Astrocyte (in vitro differentiated cells and primary cell): ENCODE results near the gene SRBD1. TPM values are rescaled to one million over a fixed set of nuclear protein-coding genes. Genes with fewer than 3 reads are reported as not detected.

Experiments used
- DNase-seq: peaks from one replicate; pipeline ENCODE4 v3.0.0-alpha.2; 2010; ENCODE audit warnings: low read depth
- FAIRE-seq: peaks from 2 replicates; lab custom pipeline; 2011; peaks lifted over from hg19 to GRCh38; lab: Jason Lieb, UNC
- H2AFZ ChIP-seq: 2 replicates; pipeline ENCODE4 v1.6.0; 2012; ENCODE audit warnings: low read depth, low read length, inconsistent platforms
- H3K27ac ChIP-seq: 2 replicates; pipeline ENCODE4 v1.5.1; 2011; ENCODE audit warnings: low read depth, low read length, inconsistent platforms
- H3K27me3 ChIP-seq: 2 replicates; pipeline ENCODE4 v1.6.0; 2011; ENCODE audit warnings: low read length, inconsistent platforms; ENCODE audit not compliant: insufficient read depth
- H3K36me3 ChIP-seq: 2 replicates; pipeline ENCODE4 v1.5.1; 2011; ENCODE audit warnings: low read length, inconsistent platforms; ENCODE audit not compliant: insufficient read depth
- H3K4me1 ChIP-seq: 2 replicates; pipeline ENCODE4 v1.5.1; 2011; ENCODE audit warnings: low read length, inconsistent platforms; ENCODE audit not compliant: insufficient read depth
- H3K4me2 ChIP-seq: 2 replicates; pipeline ENCODE4 v1.6.0; 2012; ENCODE audit warnings: low read length, inconsistent platforms
- H3K4me3 ChIP-seq: 2 replicates; pipeline ENCODE4 v1.5.1; 2011; ENCODE audit warnings: low read depth, mild to moderate bottlenecking, low read length, inconsistent platforms; ENCODE audit not compliant: insufficient read depth
- H3K79me2 ChIP-seq: 2 replicates; pipeline ENCODE4 v1.6.0; 2012; ENCODE audit warnings: mild to moderate bottlenecking, low read length, inconsistent platforms; ENCODE audit not compliant: insufficient read depth
- H3K9ac ChIP-seq: 2 replicates; pipeline ENCODE4 v1.6.0; 2012; ENCODE audit warnings: mild to moderate bottlenecking, low read length, inconsistent platforms
- H3K9me3 ChIP-seq: 2 replicates; pipeline ENCODE4 v1.5.1; 2012; ENCODE audit warnings: low read depth, mild to moderate bottlenecking, low read length, inconsistent platforms; ENCODE audit not compliant: insufficient read depth
- H4K20me1 ChIP-seq: 2 replicates; pipeline ENCODE4 v1.6.0; 2012; ENCODE audit warnings: low read length, inconsistent platforms; ENCODE audit not compliant: insufficient read depth
- H3K27ac Mint-ChIP-seq: one replicate; pipeline ENCODE4 v1.8.0; 2021; ENCODE audit warnings: mild to moderate bottlenecking, mixed read lengths; ENCODE audit not compliant: unreplicated experiment
- H3K27me3 Mint-ChIP-seq: one replicate; pipeline ENCODE4 v1.8.0; 2021; ENCODE audit warnings: low read depth, mixed read lengths; ENCODE audit not compliant: unreplicated experiment
- H3K36me3 Mint-ChIP-seq: one replicate; pipeline ENCODE4 v1.8.0; 2021; ENCODE audit warnings: low read depth, mixed read lengths; ENCODE audit not compliant: unreplicated experiment
- H3K4me1 Mint-ChIP-seq: one replicate; pipeline ENCODE4 v1.8.0; 2021; ENCODE audit warnings: low read depth, mixed read lengths; ENCODE audit not compliant: unreplicated experiment
- H3K4me3 Mint-ChIP-seq: one replicate; pipeline ENCODE4 v1.8.0; 2021; ENCODE audit warnings: mild to moderate bottlenecking, moderate library complexity, mixed read lengths; ENCODE audit not compliant: unreplicated experiment
- H3K9me3 Mint-ChIP-seq: one replicate; pipeline ENCODE4 v1.8.0; 2021; ENCODE audit warnings: mild to moderate bottlenecking, mixed read lengths; ENCODE audit not compliant: unreplicated experiment
- EZH2 ChIP-seq: IDR thresholded peaks from 2 replicates; pipeline ENCODE4 v1.6.1; 2012; ENCODE audit warnings: mild to moderate bottlenecking, low read length, inconsistent platforms; ENCODE audit not compliant: insufficient read depth
- total RNA-seq: library from RNA; stranded (reverse); gene quantifications from 2 replicates; pipeline ENCODE4 v1.2.1, GENCODE V29; 2021
- TF ChIP-seq, protein P1 (sequence below): IDR thresholded peaks from 2 replicates; pipeline ENCODE4 v1.5.1; 2011; ENCODE audit warnings: low read depth, mild to moderate bottlenecking, inconsistent platforms, low read length, moderate library complexity; ENCODE audit not compliant: insufficient read depth

Gene SRBD1
- total RNA-seq, 1 donor from 2014 or later, result 9.3 TPM

DNA sequence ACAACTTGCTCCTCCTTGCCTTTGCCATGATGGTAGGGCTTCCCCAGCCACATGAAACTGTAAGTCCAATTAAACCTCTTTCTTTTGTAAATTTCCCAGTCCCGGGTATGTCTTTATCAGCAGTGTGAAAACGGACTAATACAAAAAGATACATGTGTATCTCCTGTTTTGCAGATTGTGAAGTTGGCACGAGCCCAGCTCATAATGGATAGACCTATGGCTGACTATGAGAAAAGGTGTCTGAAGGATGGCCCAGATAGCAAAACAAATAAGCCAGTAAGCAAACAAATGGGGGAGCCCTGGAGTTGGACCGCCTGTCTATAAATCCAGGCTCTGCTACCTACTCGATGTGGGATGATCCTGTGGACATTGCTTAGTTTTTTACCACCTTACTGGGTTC lies 24.9 kb upstream of the SRBD1 start:
- Histone ChIP-seq H3K9ac (no peak overlapping the region), H3K27me3 (peaks cover 49% of the 10 kb centered on the region), H3K4me2 (no peak overlapping the region), H2AFZ (no peak overlapping the region), H3K4me3 (no peak overlapping the region), H3K79me2 (no peaks in the 10 kb centered on the region), H4K20me1 (no peaks in the 10 kb centered on the region), H3K9me3 (no peaks in the 10 kb centered on the region), H3K36me3 (no peaks in the 10 kb centered on the region), H3K27ac (no peak overlapping the region), H3K4me1 (peaks cover 6% of the 10 kb centered on the region)
- DNase-seq, result no peak
- H3K36me3 Mint-ChIP-seq, result peaks cover 3% of the 10 kb centered on the region
- no peak overlapping the region for H3K4me3 Mint-ChIP-seq
- H3K27me3 Mint-ChIP-seq, result peaks cover 52% of the 10 kb centered on the region
- H3K9me3 Mint-ChIP-seq, result peaks cover 2% of the 10 kb centered on the region
- peaks cover 7% of the 10 kb centered on the region for H3K4me1 Mint-ChIP-seq
- no peak for FAIRE-seq
- no peak overlapping the region for H3K27ac Mint-ChIP-seq
- no peak for TF ChIP-seq EZH2
- TF ChIP-seq, protein P1, sequence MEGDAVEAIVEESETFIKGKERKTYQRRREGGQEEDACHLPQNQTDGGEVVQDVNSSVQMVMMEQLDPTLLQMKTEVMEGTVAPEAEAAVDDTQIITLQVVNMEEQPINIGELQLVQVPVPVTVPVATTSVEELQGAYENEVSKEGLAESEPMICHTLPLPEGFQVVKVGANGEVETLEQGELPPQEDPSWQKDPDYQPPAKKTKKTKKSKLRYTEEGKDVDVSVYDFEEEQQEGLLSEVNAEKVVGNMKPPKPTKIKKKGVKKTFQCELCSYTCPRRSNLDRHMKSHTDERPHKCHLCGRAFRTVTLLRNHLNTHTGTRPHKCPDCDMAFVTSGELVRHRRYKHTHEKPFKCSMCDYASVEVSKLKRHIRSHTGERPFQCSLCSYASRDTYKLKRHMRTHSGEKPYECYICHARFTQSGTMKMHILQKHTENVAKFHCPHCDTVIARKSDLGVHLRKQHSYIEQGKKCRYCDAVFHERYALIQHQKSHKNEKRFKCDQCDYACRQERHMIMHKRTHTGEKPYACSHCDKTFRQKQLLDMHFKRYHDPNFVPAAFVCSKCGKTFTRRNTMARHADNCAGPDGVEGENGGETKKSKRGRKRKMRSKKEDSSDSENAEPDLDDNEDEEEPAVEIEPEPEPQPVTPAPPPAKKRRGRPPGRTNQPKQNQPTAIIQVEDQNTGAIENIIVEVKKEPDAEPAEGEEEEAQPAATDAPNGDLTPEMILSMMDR, result no peak

DNA sequence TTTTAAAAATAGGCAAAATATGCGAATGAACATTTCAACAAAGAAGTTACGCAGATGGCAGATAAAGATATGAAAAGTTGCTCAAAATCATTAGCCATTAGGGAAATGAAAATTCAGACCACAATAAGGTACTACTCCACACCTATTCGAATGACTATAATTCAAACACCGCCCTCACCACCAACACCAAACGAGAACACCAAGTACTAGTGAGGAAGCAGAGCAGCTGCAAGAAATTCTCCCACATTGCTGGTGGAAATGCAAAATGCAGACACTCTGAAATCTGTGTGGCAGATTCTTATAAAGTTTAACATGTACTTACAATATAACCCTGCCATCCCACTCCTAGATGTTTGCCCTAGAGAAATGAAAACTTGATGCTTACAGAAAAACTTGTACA lies 23.2 kb upstream of the SRBD1 start:
- Histone ChIP-seq H2AFZ (no peak overlapping the region), H3K4me3 (no peak overlapping the region), H3K27ac (no peak overlapping the region), H3K4me2 (no peak overlapping the region), H3K27me3 (peaks cover 41% of the 10 kb centered on the region), H3K9ac (no peak overlapping the region), H3K4me1 (peaks cover 6% of the 10 kb centered on the region), H3K9me3 (no peaks in the 10 kb centered on the region), H4K20me1 (no peaks in the 10 kb centered on the region), H3K79me2 (no peaks in the 10 kb centered on the region), H3K36me3 (no peaks in the 10 kb centered on the region)
- Mint-ChIP-seq H3K27ac (no peak overlapping the region), H3K4me3 (no peak overlapping the region), H3K36me3 (no peaks in the 10 kb centered on the region), H3K9me3 (no peaks in the 10 kb centered on the region), H3K27me3 (peaks cover 49% of the 10 kb centered on the region), H3K4me1 (peaks cover 7% of the 10 kb centered on the region)
- TF ChIP-seq, protein P1, result no peak
- TF ChIP-seq EZH2, result no peak
- DNase-seq (no peak), FAIRE-seq (no peak)

DNA sequence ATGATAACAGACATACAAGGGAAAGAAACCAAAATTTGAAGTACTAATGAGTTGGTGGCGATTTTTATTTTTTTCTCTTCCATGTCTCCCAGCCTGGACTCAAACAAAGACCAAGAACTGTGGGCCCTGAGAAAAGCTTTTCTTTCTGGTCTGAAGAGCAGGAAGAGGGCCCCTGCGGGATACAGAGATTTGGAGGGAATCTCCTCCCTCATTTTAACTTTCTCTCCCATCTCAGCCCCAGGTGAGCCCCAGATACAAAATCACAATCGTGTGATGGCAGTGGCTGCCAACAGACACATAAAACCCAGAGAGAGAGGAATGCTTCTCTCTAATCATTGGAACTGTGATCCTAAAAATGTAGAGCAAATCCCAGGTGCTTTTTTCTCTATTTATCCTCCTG lies 20.9 kb upstream of the SRBD1 start:
- FAIRE-seq (no peak), DNase-seq (no peak)
- no peaks in the 10 kb centered on the region for H3K9me3 Mint-ChIP-seq
- H3K27me3 Mint-ChIP-seq, result peaks cover 40% of the 10 kb centered on the region
- Histone ChIP-seq H3K9me3 (no peaks in the 10 kb centered on the region), H3K4me1 (no peaks in the 10 kb centered on the region), H3K9ac (no peak overlapping the region), H3K4me3 (no peak overlapping the region), H3K27me3 (peaks cover 27% of the 10 kb centered on the region), H3K36me3 (no peaks in the 10 kb centered on the region), H3K79me2 (no peaks in the 10 kb centered on the region), H3K4me2 (no peak overlapping the region), H3K27ac (no peak overlapping the region), H2AFZ (no peak overlapping the region), H4K20me1 (no peaks in the 10 kb centered on the region)
- peaks cover 7% of the 10 kb centered on the region for H3K4me1 Mint-ChIP-seq
- no peaks in the 10 kb centered on the region for H3K36me3 Mint-ChIP-seq
- TF ChIP-seq EZH2, result no peak
- TF ChIP-seq, protein P1, result no peak
- no peak overlapping the region for H3K4me3 Mint-ChIP-seq
- H3K27ac Mint-ChIP-seq, result no peak overlapping the region
